WTC11 (cell line): ENCODE data around the gene RP2. TPM values are rescaled to one million over a fixed set of nuclear protein-coding genes. Genes with fewer than 3 reads are reported as not detected.

ENCODE experiments used
- ATAC-seq: fragments of 200-7000 bp; cut with Tn5 transposase; 2 replicates; pipeline ENCODE4 v1.10.0; 2021; ENCODE audit warnings: mild to moderate bottlenecking, moderate library complexity
- CTCF ChIA-PET: fragments of 300-600 bp; sonication (Branson Sonifier 250); formaldehyde crosslinking; loops from one replicate; lab custom pipeline; 2021; ENCODE audit warnings: antibody characterized with exemption; lab: Charles Lee
- POLR2A ChIA-PET: fragments of 350-600 bp; sonication (Branson Sonifier 250); formaldehyde crosslinking; loops from one replicate; lab custom pipeline; 2021; ENCODE audit warnings: antibody characterized with exemption; lab: Charles Lee
- DNase-seq: peaks from one replicate; pipeline ENCODE4 v3.0.0; 2021; ENCODE audit warnings: low spot score
- H3K27ac Mint-ChIP-seq: 2 replicates; pipeline ENCODE4 v1.8.0; 2021; ENCODE audit warnings: mixed read lengths
- H3K27me3 Mint-ChIP-seq: 2 replicates; pipeline ENCODE4 v1.8.0; 2021; ENCODE audit warnings: low read depth, mild to moderate bottlenecking, moderate library complexity, mixed read lengths
- H3K36me3 Mint-ChIP-seq: 2 replicates; pipeline ENCODE4 v1.8.0; 2021; ENCODE audit warnings: mixed read lengths
- H3K4me1 Mint-ChIP-seq: 2 replicates; pipeline ENCODE4 v1.8.0; 2022; ENCODE audit warnings: mixed read lengths
- H3K4me3 Mint-ChIP-seq: 2 replicates; pipeline ENCODE4 v1.8.0; 2021; ENCODE audit warnings: mild to moderate bottlenecking, moderate library complexity, mixed read lengths
- H3K9me3 Mint-ChIP-seq: 2 replicates; pipeline ENCODE4 v1.8.0; 2021; ENCODE audit warnings: mixed read lengths
- AR ChIP-seq: fragments of 250-450 bp; sonication (Bioruptor Pico); IDR thresholded peaks from 2 replicates; pipeline ENCODE4 v1.9.0; 2021; ENCODE audit warnings: mild to moderate bottlenecking
- E2F5 ChIP-seq: sonication (generic); formaldehyde crosslinking; IDR thresholded peaks from 2 replicates; pipeline ENCODE4 v1.8.1; 2022; ENCODE audit warnings: mild to moderate bottlenecking, moderate library complexity, missing genetic modification reagents
- ELF4 ChIP-seq: sonication (generic); formaldehyde crosslinking; IDR thresholded peaks from 2 replicates; pipeline ENCODE4 v1.8.1; 2022; ENCODE audit warnings: low read depth, mild to moderate bottlenecking, moderate library complexity, missing genetic modification reagents
- ERG ChIP-seq: fragments of 250-450 bp; sonication (Bioruptor Pico); IDR thresholded peaks from 2 replicates; pipeline ENCODE4 v1.8.0; 2021; ENCODE audit warnings: mild to moderate bottlenecking
- FOXK1 ChIP-seq: sonication (generic); formaldehyde crosslinking; IDR thresholded peaks from 2 replicates; pipeline ENCODE4 v1.8.0; 2022; ENCODE audit warnings: mild to moderate bottlenecking, moderate library complexity, missing genetic modification reagents
- HMGA2 ChIP-seq: fragments of 250-450 bp; sonication (Bioruptor Pico); IDR thresholded peaks from 2 replicates; pipeline ENCODE4 v1.4.0; 2021; ENCODE audit warnings: mild to moderate bottlenecking, moderate library complexity
- HMGXB4 ChIP-seq: sonication (generic); formaldehyde crosslinking; IDR thresholded peaks from 2 replicates; pipeline ENCODE4 v1.8.1; 2023; ENCODE audit warnings: mild to moderate bottlenecking, moderate library complexity, missing genetic modification reagents
- NFYB ChIP-seq: sonication (generic); formaldehyde crosslinking; conservative IDR thresholded peaks from 2 replicates; pipeline ENCODE4 v1.8.0; 2022; ENCODE audit warnings: low read depth, missing genetic modification reagents
- OVOL2 ChIP-seq: fragments of 250-450 bp; sonication (Bioruptor Pico); IDR thresholded peaks from 2 replicates; pipeline ENCODE4 v1.9.0; 2021; ENCODE audit warnings: mild to moderate bottlenecking, borderline replicate concordance
- SP1 ChIP-seq: sonication (generic); formaldehyde crosslinking; conservative IDR thresholded peaks from 2 replicates; pipeline ENCODE4 v1.8.1; 2022; ENCODE audit warnings: missing genetic modification reagents
- TEAD1 ChIP-seq: sonication (generic); formaldehyde crosslinking; IDR thresholded peaks from 2 replicates; pipeline ENCODE4 v1.8.0; 2022; ENCODE audit warnings: mild to moderate bottlenecking, missing genetic modification reagents
- USF1 ChIP-seq: sonication (generic); formaldehyde crosslinking; IDR thresholded peaks from 2 replicates; pipeline ENCODE4 v1.8.0; 2022; ENCODE audit warnings: mild to moderate bottlenecking, missing genetic modification reagents
- ZNF232 ChIP-seq: sonication (generic); formaldehyde crosslinking; IDR thresholded peaks from 2 replicates; pipeline ENCODE4 v1.8.0; 2022; ENCODE audit warnings: mild to moderate bottlenecking, missing genetic modification reagents
- ZNF512 ChIP-seq: sonication (generic); formaldehyde crosslinking; IDR thresholded peaks from 2 replicates; pipeline ENCODE4 v1.8.1; 2022; ENCODE audit warnings: missing genetic modification reagents, borderline replicate concordance
- total RNA-seq: library from RNA; stranded (reverse); gene quantifications from 3 replicates; pipeline ENCODE4 v1.2.3, GENCODE V29; 2021
- TF ChIP-seq, protein P1 (sequence below): sonication (generic); formaldehyde crosslinking; IDR thresholded peaks from 2 replicates; pipeline ENCODE4 v1.8.0; 2023; ENCODE audit warnings: mild to moderate bottlenecking, missing genetic modification reagents
- TF ChIP-seq, protein P2 (sequence below): sonication (generic); formaldehyde crosslinking; IDR thresholded peaks from 2 replicates; pipeline ENCODE4 v1.8.0; 2022; ENCODE audit warnings: missing genetic modification reagents
- TF ChIP-seq, protein P3 (sequence below): fragments of 200-600 bp; IDR thresholded peaks from 2 replicates; pipeline ENCODE4 v1.8.0; 2022; ENCODE audit warnings: antibody characterized with exemption

Gene RP2
- total RNA-seq, 1 experiment from 2014 or later = 6.9 TPM

DNA sequence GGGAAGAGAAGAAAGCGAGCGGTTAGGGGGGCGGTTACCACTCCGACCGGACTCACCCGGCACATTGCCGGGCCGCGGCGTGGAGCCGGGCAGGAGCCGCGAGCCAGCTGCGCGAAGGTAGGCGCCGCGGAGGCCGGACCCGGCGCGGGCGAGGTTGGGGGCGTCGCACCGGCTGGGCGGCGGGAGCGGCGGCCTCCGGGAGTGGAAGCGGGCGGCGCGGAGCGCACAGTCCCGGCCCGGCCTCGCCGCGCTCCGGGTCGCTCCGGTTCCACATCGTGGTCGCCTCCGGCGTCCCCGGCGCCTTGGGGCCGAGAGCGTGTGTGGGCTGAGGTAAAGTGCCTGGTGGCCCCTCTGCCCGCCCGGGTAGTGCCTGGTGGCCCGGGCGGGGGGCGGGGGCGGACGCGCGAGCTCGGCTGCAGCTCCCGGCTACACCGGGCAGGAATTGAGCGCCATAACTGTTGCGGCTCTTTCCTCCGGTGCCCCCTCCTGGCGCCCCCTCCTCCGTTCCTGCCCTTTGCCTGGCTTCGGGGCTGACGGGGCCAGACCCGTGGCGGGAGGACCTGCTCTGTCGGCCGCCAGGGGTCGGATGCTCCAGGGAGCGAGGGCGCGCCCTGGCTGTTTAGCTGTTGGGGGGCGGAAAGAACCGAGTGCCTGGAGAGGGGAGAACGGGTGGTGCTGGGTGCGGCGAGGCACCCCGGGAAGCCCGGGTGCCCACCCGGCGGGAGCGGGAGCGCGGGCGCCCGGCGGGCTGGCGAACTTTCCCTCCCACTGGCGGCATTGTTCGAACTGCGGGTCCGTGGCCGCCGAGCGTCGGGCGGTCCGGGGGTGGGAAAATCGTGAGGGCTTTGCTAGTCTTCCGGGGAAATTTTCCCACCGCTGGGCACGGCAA is 76.0 kb downstream of the RP2 start:
- Mint-ChIP-seq H3K36me3 (no peaks in the 10 kb centered on the region), H3K27ac (no peak overlapping the region), H3K27me3 (peaks cover 5% of the 10 kb centered on the region; the same call in 1 of the 2 replicates), H3K9me3 (no peaks in the 10 kb centered on the region), H3K4me3 (peak overlapping the region; percentile 90), H3K4me1 (peaks cover 31% of the 10 kb centered on the region)
- POLR2A ChIA-PET = interaction anchor here (0.6 kb wide), 2 partner anchors 231 to 1293 kb away, joined by 3 to 4 read pairs; no protein-coding TSS in a partner anchor
- CTCF ChIA-PET = interaction anchor here (0.6 to 1.4 kb wide), 10 partner anchors 9 to 121 kb away, joined by 3 to 7 read pairs (median 4); no protein-coding TSS in a partner anchor
- DNase-seq (peak; percentile 69), ATAC-seq (peak; percentile 67)
- TF ChIP-seq USF1 (CRISPR knock-in tag) (no peak), ZNF232 (CRISPR knock-in tag) (no peak), HMGA2 (CRISPR knock-in tag) (no peak), HMGXB4 (CRISPR knock-in tag) (peak; percentile 83), OVOL2 (CRISPR knock-in tag) (no peak), AR (no peak), SP1 (CRISPR knock-in tag) (no peak; the same call in 1 of the 2 replicates), ELF4 (CRISPR knock-in tag) (no peak), E2F5 (CRISPR knock-in tag) (0 out of 2 replicates have a peak, but pooled peaks have one; percentile 59), NFYB (CRISPR knock-in tag) (no peak), FOXK1 (CRISPR knock-in tag) (no peak), ERG (CRISPR knock-in tag) (no peak), ZNF512 (CRISPR knock-in tag) (no peak), TEAD1 (no peak)
- TF ChIP-seq, protein P1, sequence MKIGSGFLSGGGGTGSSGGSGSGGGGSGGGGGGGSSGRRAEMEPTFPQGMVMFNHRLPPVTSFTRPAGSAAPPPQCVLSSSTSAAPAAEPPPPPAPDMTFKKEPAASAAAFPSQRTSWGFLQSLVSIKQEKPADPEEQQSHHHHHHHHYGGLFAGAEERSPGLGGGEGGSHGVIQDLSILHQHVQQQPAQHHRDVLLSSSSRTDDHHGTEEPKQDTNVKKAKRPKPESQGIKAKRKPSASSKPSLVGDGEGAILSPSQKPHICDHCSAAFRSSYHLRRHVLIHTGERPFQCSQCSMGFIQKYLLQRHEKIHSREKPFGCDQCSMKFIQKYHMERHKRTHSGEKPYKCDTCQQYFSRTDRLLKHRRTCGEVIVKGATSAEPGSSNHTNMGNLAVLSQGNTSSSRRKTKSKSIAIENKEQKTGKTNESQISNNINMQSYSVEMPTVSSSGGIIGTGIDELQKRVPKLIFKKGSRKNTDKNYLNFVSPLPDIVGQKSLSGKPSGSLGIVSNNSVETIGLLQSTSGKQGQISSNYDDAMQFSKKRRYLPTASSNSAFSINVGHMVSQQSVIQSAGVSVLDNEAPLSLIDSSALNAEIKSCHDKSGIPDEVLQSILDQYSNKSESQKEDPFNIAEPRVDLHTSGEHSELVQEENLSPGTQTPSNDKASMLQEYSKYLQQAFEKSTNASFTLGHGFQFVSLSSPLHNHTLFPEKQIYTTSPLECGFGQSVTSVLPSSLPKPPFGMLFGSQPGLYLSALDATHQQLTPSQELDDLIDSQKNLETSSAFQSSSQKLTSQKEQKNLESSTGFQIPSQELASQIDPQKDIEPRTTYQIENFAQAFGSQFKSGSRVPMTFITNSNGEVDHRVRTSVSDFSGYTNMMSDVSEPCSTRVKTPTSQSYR (CRISPR knock-in tag) = no peak
- TF ChIP-seq, protein P2, sequence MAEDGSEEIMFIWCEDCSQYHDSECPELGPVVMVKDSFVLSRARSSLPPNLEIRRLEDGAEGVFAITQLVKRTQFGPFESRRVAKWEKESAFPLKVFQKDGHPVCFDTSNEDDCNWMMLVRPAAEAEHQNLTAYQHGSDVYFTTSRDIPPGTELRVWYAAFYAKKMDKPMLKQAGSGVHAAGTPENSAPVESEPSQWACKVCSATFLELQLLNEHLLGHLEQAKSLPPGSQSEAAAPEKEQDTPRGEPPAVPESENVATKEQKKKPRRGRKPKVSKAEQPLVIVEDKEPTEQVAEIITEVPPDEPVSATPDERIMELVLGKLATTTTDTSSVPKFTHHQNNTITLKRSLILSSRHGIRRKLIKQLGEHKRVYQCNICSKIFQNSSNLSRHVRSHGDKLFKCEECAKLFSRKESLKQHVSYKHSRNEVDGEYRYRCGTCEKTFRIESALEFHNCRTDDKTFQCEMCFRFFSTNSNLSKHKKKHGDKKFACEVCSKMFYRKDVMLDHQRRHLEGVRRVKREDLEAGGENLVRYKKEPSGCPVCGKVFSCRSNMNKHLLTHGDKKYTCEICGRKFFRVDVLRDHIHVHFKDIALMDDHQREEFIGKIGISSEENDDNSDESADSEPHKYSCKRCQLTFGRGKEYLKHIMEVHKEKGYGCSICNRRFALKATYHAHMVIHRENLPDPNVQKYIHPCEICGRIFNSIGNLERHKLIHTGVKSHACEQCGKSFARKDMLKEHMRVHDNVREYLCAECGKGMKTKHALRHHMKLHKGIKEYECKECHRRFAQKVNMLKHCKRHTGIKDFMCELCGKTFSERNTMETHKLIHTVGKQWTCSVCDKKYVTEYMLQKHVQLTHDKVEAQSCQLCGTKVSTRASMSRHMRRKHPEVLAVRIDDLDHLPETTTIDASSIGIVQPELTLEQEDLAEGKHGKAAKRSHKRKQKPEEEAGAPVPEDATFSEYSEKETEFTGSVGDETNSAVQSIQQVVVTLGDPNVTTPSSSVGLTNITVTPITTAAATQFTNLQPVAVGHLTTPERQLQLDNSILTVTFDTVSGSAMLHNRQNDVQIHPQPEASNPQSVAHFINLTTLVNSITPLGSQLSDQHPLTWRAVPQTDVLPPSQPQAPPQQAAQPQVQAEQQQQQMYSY (CRISPR knock-in tag) = no peak
- TF ChIP-seq, protein P3, sequence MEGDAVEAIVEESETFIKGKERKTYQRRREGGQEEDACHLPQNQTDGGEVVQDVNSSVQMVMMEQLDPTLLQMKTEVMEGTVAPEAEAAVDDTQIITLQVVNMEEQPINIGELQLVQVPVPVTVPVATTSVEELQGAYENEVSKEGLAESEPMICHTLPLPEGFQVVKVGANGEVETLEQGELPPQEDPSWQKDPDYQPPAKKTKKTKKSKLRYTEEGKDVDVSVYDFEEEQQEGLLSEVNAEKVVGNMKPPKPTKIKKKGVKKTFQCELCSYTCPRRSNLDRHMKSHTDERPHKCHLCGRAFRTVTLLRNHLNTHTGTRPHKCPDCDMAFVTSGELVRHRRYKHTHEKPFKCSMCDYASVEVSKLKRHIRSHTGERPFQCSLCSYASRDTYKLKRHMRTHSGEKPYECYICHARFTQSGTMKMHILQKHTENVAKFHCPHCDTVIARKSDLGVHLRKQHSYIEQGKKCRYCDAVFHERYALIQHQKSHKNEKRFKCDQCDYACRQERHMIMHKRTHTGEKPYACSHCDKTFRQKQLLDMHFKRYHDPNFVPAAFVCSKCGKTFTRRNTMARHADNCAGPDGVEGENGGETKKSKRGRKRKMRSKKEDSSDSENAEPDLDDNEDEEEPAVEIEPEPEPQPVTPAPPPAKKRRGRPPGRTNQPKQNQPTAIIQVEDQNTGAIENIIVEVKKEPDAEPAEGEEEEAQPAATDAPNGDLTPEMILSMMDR = 0 out of 2 replicates have a peak, but pooled peaks have one; percentile 24
